WTC11 (cell line): ENCODE data around the gene CNGA3. TPM values are rescaled to one million over a fixed set of nuclear protein-coding genes. Genes with fewer than 3 reads are reported as not detected.

Experiments used
- ATF3 ChIP-seq: sonication (generic); formaldehyde crosslinking; conservative IDR thresholded peaks from 2 replicates; pipeline ENCODE4 v1.8.1; 2022; ENCODE audit warnings: mild to moderate bottlenecking, missing genetic modification reagents
- E2F5 ChIP-seq: sonication (generic); formaldehyde crosslinking; IDR thresholded peaks from 2 replicates; pipeline ENCODE4 v1.8.1; 2022; ENCODE audit warnings: mild to moderate bottlenecking, moderate library complexity, missing genetic modification reagents
- FOXJ3 ChIP-seq: sonication (generic); formaldehyde crosslinking; IDR thresholded peaks from 2 replicates; pipeline ENCODE4 v1.9.0; 2021; ENCODE audit warnings: missing genetic modification reagents, mild to moderate bottlenecking, borderline replicate concordance
- FOXP1 ChIP-seq: sonication (generic); formaldehyde crosslinking; IDR thresholded peaks from 2 replicates; pipeline ENCODE4 v1.8.0; 2022; ENCODE audit warnings: missing genetic modification reagents, mild to moderate bottlenecking, moderate library complexity, borderline replicate concordance
- GTF2I ChIP-seq: fragments of 250-450 bp; sonication (Bioruptor Pico); conservative IDR thresholded peaks from 2 replicates; pipeline ENCODE4 v1.4.0; 2021; ENCODE audit warnings: mild to moderate bottlenecking
- JAZF1 ChIP-seq: fragments of 250-450 bp; sonication (Bioruptor Pico); IDR thresholded peaks from 2 replicates; pipeline ENCODE4 v1.9.0; 2021; ENCODE audit warnings: moderate library complexity, mild to moderate bottlenecking, inconsistent platforms
- JUN ChIP-seq: sonication (generic); formaldehyde crosslinking; IDR thresholded peaks from 2 replicates; pipeline ENCODE4 v1.8.0; 2023; ENCODE audit warnings: mild to moderate bottlenecking, missing genetic modification reagents
- MAX ChIP-seq: sonication (generic); formaldehyde crosslinking; IDR thresholded peaks from 2 replicates; pipeline ENCODE4 v1.8.0; 2022; ENCODE audit warnings: mild to moderate bottlenecking, missing genetic modification reagents
- MLX ChIP-seq: sonication (generic); formaldehyde crosslinking; IDR thresholded peaks from 2 replicates; pipeline ENCODE4 v1.8.1; 2023; ENCODE audit warnings: mild to moderate bottlenecking, missing genetic modification reagents, moderate library complexity
- NFE2L1 ChIP-seq: sonication (generic); formaldehyde crosslinking; IDR thresholded peaks from 2 replicates; pipeline ENCODE4 v1.8.1; 2023; ENCODE audit warnings: missing genetic modification reagents
- PRDM15 ChIP-seq: sonication (generic); formaldehyde crosslinking; IDR thresholded peaks from 2 replicates; pipeline ENCODE4 v1.8.0; 2022; ENCODE audit warnings: missing genetic modification reagents
- PREB ChIP-seq: sonication (generic); formaldehyde crosslinking; IDR thresholded peaks from 2 replicates; pipeline ENCODE4 v1.8.1; 2022; ENCODE audit warnings: mild to moderate bottlenecking, missing genetic modification reagents, moderate library complexity, borderline replicate concordance
- PRRX2 ChIP-seq: fragments of 250-450 bp; sonication (Bioruptor Pico); IDR thresholded peaks from 2 replicates; pipeline ENCODE4 v1.8.0; 2021; ENCODE audit warnings: mild to moderate bottlenecking
- RELA ChIP-seq: sonication (generic); formaldehyde crosslinking; IDR thresholded peaks from 2 replicates; pipeline ENCODE4 v1.8.1; 2022; ENCODE audit warnings: missing genetic modification reagents, mild to moderate bottlenecking, borderline replicate concordance
- ZMAT4 ChIP-seq: fragments of 250-450 bp; sonication (Bioruptor Pico); IDR thresholded peaks from 2 replicates; pipeline ENCODE4 v1.9.0; 2021; ENCODE audit warnings: mild to moderate bottlenecking
- ZNF121 ChIP-seq: sonication (generic); formaldehyde crosslinking; IDR thresholded peaks from 2 replicates; pipeline ENCODE4 v1.8.0; 2023; ENCODE audit warnings: missing genetic modification reagents
- ZNF219 ChIP-seq: sonication (generic); formaldehyde crosslinking; IDR thresholded peaks from 2 replicates; pipeline ENCODE4 v1.8.0; 2023; ENCODE audit warnings: missing genetic modification reagents, mild to moderate bottlenecking, borderline replicate concordance
- ZNF281 ChIP-seq: sonication (generic); formaldehyde crosslinking; IDR thresholded peaks from 2 replicates; pipeline ENCODE4 v1.8.0; 2023; ENCODE audit warnings: mild to moderate bottlenecking, missing genetic modification reagents
- total RNA-seq: library from RNA; stranded (reverse); gene quantifications from 3 replicates; pipeline ENCODE4 v1.2.3, GENCODE V29; 2021

Gene CNGA3
- total RNA-seq, 1 experiment from 2014 or later: not detected

GRCh38 chr2:98346311-98347236, at the start of gene CNGA3 (continued):
- TF ChIP-seq PRDM15 (CRISPR knock-in tag) (no peak), ZNF121 (CRISPR knock-in tag) (no peak), MAX (CRISPR knock-in tag) (peak; percentile 50; the same call in 1 of the 2 replicates), ZNF281 (CRISPR knock-in tag) (peak; percentile 75; the same call in 1 of the 2 replicates), MLX (CRISPR knock-in tag) (no peak), ATF3 (no peak), GTF2I (no peak), PRRX2 (CRISPR knock-in tag) (no peak), E2F5 (CRISPR knock-in tag) (no peak), ZMAT4 (no peak), PREB (CRISPR knock-in tag) (no peak), FOXP1 (CRISPR knock-in tag) (peak; percentile 60; the same call in 1 of the 2 replicates), RELA (peak; percentile 52; the same call in 1 of the 2 replicates), JAZF1 (CRISPR knock-in tag) (no peak), FOXJ3 (no peak), ZNF219 (CRISPR knock-in tag) (0 out of 2 replicates have a peak, but pooled peaks have one; percentile 88), NFE2L1 (0 out of 2 replicates have a peak, but pooled peaks have one; percentile 24), JUN (CRISPR knock-in tag) (peak; percentile 93)
- TF ChIP-seq, all 79 proteins: peak for 19
